Panc1 (cell line): ENCODE measurements around the gene MPIG6B. TPM values are rescaled to one million over a fixed set of nuclear protein-coding genes. Genes with fewer than 3 reads are reported as not detected.

ENCODE experiments used
- ATAC-seq: fragments of 200-7000 bp; cut with Tn5 transposase; 2 replicates; pipeline ENCODE4 v1.9.1; 2020; ENCODE audit warnings: mild to moderate bottlenecking, moderate library complexity
- BruUV-seq: library from RNA; stranded (reverse); fragments of 400-500 nt; replicated peaks from 2 replicates; lab custom pipeline; 2021; lab: Mats Ljungman, UMichigan
- CTCF ChIA-PET: fragments of 300-600 bp; sonication (Branson Sonifier 250); formaldehyde crosslinking; loops from one replicate; lab custom pipeline; 2022; ENCODE audit warnings: antibody characterized with exemption; lab: Charles Lee
- POLR2A ChIA-PET: fragments of 300-600 bp; sonication (Branson Sonifier 250); formaldehyde crosslinking; loops from one replicate; lab custom pipeline; 2022; ENCODE audit warnings: antibody characterized with exemption; lab: Charles Lee
- DNase-seq: peaks from one replicate; pipeline ENCODE4 v3.0.0-alpha.2; 2010; ENCODE audit warnings: low read depth, low spot score
- H3K27ac ChIP-seq: 2 replicates; pipeline ENCODE4 v1.5.1; 2011; ENCODE audit warnings: mild to moderate bottlenecking, low read length, inconsistent platforms
- H3K27me3 ChIP-seq: fragments of 200-500 bp; sonication (Bioruptor generic); 2 replicates; pipeline ENCODE4 v1.6.0; 2014; ENCODE audit warnings: low read length, inconsistent platforms; ENCODE audit not compliant: control insufficient read depth, insufficient read depth
- H3K36me3 ChIP-seq: fragments of 200-500 bp; sonication (Bioruptor generic); 2 replicates; pipeline ENCODE4 v1.5.1; 2014; ENCODE audit warnings: inconsistent platforms, mild to moderate bottlenecking, low read length, moderate library complexity; ENCODE audit not compliant: control insufficient read depth, insufficient read depth
- H3K4me1 ChIP-seq: 2 replicates; pipeline ENCODE4 v1.5.1; 2011; ENCODE audit warnings: inconsistent platforms, mild to moderate bottlenecking, low read length, moderate library complexity; ENCODE audit not compliant: control insufficient read depth, insufficient read depth
- H3K4me3 ChIP-seq, 2 experiments: 2 replicates each; pipeline ENCODE4 v1.5.1; 2011 to 2012; ENCODE audit warnings: low read depth in 2 of 2, low read length in 2 of 2, mild to moderate bottlenecking in 2 of 2, inconsistent platforms in 1 of 2, moderate library complexity in 1 of 2
- H3K9me3 ChIP-seq: fragments of 200-500 bp; sonication (Bioruptor generic); 2 replicates; pipeline ENCODE4 v1.5.1; 2014; ENCODE audit warnings: low read depth, mild to moderate bottlenecking, inconsistent platforms, low read length, moderate library complexity; ENCODE audit not compliant: control insufficient read depth, insufficient read depth
- POLR2AphosphoS5 ChIP-seq: IDR thresholded peaks from 2 replicates; pipeline ENCODE4 v1.6.1; 2012; ENCODE audit warnings: mild to moderate bottlenecking, low read depth, low read length, moderate library complexity
- SIN3A ChIP-seq: IDR thresholded peaks from 2 replicates; pipeline ENCODE4 v1.6.1; 2012; ENCODE audit warnings: low read depth, mild to moderate bottlenecking, low read length, moderate library complexity, borderline replicate concordance; ENCODE audit not compliant: insufficient read depth
- TCF7L2 ChIP-seq: IDR thresholded peaks from 2 replicates; pipeline ENCODE4 v1.6.1; 2011; ENCODE audit warnings: mild to moderate bottlenecking, low read depth, low read length, inconsistent platforms
- in situ Hi-C: cut with HindIII; loops from 2 replicates; pipeline ENCODE4 v1.10.0; 2016; ENCODE audit warnings: low sequenced_read_pairs, low pct_unique_long_range_greater_than_20kb
- intact Hi-C: fragments of 100-400 bp; cut with micrococcal nuclease; formaldehyde crosslinking; loops from one replicate; pipeline ENCODE4 v1.10.0; 2022; ENCODE audit not compliant: unreplicated experiment
- total RNA-seq: library from RNA; stranded (reverse); gene quantifications from one replicate; pipeline ENCODE4 v1.2.1, GENCODE V29; 2021; ENCODE audit not compliant: unreplicated experiment
- TF ChIP-seq, protein P1 (sequence below), 2 experiments: IDR thresholded peaks; 2 replicates each; pipeline ENCODE4 v1.6.1; 2011 to 2012; ENCODE audit warnings: low read depth in 2 of 2, control low read depth in 1 of 2, low read length in 1 of 2, mild to moderate bottlenecking in 1 of 2, moderate library complexity in 1 of 2; ENCODE audit not compliant: insufficient read depth in 1 of 2
- TF ChIP-seq, protein P2 (sequence below): fragments of 450-650 bp; IDR thresholded peaks from 2 replicates; pipeline ENCODE4 v1.5.1; 2017; ENCODE audit warnings: mild to moderate bottlenecking

The MPIG6B gene
- total RNA-seq, 1 experiment from 2014 or later = not detected

DNA sequence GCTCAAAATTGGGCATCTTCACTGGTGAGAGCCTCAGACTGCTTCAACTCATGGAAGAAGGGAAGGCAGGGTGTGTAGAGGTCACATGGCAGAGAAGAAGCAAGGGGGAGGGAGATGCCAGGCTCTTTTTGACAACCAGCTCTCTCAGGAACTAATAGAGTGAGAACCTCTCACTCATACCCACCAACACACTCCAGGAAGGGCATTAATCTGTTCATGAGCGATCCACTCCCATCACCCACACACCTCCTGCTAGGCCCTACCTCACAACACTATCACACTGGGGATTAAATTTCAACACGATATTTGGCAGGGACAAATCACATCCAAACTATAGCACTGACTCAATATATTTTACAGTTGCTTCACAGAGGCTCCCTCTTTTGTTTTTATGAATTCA, 18.6 kb downstream of the MPIG6B start:
- intact Hi-C loops = no loop called here
- no peaks in the 10 kb centered on the region for H3K36me3 ChIP-seq
- BruUV-seq = TSS peak; percentile 32
- no peaks in the 10 kb centered on the region for H3K9me3 ChIP-seq
- in situ Hi-C loops = no loop called here
- TF ChIP-seq, protein P1, sequence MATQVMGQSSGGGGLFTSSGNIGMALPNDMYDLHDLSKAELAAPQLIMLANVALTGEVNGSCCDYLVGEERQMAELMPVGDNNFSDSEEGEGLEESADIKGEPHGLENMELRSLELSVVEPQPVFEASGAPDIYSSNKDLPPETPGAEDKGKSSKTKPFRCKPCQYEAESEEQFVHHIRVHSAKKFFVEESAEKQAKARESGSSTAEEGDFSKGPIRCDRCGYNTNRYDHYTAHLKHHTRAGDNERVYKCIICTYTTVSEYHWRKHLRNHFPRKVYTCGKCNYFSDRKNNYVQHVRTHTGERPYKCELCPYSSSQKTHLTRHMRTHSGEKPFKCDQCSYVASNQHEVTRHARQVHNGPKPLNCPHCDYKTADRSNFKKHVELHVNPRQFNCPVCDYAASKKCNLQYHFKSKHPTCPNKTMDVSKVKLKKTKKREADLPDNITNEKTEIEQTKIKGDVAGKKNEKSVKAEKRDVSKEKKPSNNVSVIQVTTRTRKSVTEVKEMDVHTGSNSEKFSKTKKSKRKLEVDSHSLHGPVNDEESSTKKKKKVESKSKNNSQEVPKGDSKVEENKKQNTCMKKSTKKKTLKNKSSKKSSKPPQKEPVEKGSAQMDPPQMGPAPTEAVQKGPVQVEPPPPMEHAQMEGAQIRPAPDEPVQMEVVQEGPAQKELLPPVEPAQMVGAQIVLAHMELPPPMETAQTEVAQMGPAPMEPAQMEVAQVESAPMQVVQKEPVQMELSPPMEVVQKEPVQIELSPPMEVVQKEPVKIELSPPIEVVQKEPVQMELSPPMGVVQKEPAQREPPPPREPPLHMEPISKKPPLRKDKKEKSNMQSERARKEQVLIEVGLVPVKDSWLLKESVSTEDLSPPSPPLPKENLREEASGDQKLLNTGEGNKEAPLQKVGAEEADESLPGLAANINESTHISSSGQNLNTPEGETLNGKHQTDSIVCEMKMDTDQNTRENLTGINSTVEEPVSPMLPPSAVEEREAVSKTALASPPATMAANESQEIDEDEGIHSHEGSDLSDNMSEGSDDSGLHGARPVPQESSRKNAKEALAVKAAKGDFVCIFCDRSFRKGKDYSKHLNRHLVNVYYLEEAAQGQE (IDR thresholded peaks at IDR 0.05; ENCODE audit: insufficient read depth in 1 of 2, low read depth in 2 of 2, low read length in 1 of 2) = no peak
- TF ChIP-seq POLR2AphosphoS5 (no peak), SIN3A (no peak), TCF7L2 (no peak)
- TF ChIP-seq, protein P2, sequence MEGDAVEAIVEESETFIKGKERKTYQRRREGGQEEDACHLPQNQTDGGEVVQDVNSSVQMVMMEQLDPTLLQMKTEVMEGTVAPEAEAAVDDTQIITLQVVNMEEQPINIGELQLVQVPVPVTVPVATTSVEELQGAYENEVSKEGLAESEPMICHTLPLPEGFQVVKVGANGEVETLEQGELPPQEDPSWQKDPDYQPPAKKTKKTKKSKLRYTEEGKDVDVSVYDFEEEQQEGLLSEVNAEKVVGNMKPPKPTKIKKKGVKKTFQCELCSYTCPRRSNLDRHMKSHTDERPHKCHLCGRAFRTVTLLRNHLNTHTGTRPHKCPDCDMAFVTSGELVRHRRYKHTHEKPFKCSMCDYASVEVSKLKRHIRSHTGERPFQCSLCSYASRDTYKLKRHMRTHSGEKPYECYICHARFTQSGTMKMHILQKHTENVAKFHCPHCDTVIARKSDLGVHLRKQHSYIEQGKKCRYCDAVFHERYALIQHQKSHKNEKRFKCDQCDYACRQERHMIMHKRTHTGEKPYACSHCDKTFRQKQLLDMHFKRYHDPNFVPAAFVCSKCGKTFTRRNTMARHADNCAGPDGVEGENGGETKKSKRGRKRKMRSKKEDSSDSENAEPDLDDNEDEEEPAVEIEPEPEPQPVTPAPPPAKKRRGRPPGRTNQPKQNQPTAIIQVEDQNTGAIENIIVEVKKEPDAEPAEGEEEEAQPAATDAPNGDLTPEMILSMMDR = no peak
- ChIA-PET CTCF (no interaction called here), POLR2A (interaction anchor here (0.5 to 0.6 kb wide), 2 partner anchors 61 to 897 kb away, joined by 7 to 11 read pairs; partner anchors contain the start of gene LY6G5C)
- no peak overlapping the region for H3K4me3 ChIP-seq
- no peaks in the 10 kb centered on the region for H3K27me3 ChIP-seq
- DNase-seq (no peak), ATAC-seq (no peak)
- peaks cover 27% of the 10 kb centered on the region for H3K4me1 ChIP-seq
- no peak overlapping the region for H3K27ac ChIP-seq

DNA sequence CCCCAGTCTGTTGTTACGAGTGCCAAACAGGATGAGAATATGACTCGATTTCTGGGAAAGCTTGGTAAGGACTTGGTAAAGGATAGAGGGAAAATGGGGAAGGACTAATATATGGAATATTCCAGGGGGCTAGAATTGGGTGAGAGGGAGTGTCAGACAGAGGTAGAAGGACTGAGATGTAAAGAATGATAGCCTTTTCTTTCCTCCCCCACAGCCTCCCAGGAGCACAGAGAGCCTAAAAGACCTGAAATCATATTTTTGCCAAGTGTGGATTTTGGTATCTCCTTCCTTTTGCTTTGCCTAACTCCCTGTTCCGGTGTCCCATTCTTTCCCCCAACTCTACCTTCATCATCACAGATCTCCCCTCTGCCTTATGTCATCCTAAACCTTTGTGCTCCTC, 19.7 kb downstream of the MPIG6B start:
- Histone ChIP-seq H3K27ac (no peak overlapping the region), H3K9me3 (no peaks in the 10 kb centered on the region), H3K4me3 (no peak overlapping the region), H3K4me1 (peaks cover 16% of the 10 kb centered on the region), H3K27me3 (no peaks in the 10 kb centered on the region), H3K36me3 (no peaks in the 10 kb centered on the region)
- in situ Hi-C loops (no loop called here), intact Hi-C loops (no loop called here)
- TF ChIP-seq, protein P2 = no peak
- TF ChIP-seq SIN3A = no peak
- TF ChIP-seq TCF7L2 = no peak
- TF ChIP-seq, protein P1 (IDR thresholded peaks at IDR 0.05; ENCODE audit: insufficient read depth in 1 of 2, low read depth in 2 of 2, low read length in 1 of 2) = no peak
- no peak for TF ChIP-seq POLR2AphosphoS5
- POLR2A ChIA-PET = no interaction called here
- CTCF ChIA-PET = no interaction called here
- no TSS peak for BruUV-seq
- no peak for ATAC-seq
- no peak for DNase-seq
